Measurements from ENCODE around the gene SPOCK2. TPM values are rescaled to one million over a fixed set of nuclear protein-coding genes. Genes with fewer than 3 reads are reported as not detected.

SPOCK2 gene
- total and polyA plus RNA-seq, 2 donors (not counting 1 experiment from before 2014, with no cell fraction given), result 39.1 to 139 TPM

GRCh38 chr10:72031706-72032105, 56.6 kb downstream of the SPOCK2 start:
- CTCF ChIA-PET, result interaction anchor here (1.6 kb wide), 1 partner anchor 17 kb away, joined by 4 read pairs; no protein-coding TSS in a partner anchor
- DNase-seq (no peak), ATAC-seq (ENCODE audit: low read depth) (no peak)
- Histone ChIP-seq H2AFZ (ENCODE audit: insufficient read depth, low read depth, low read length, poor library complexity, severe bottlenecking) (no peak overlapping the region), H3K4me1 (ENCODE audit: control insufficient read depth in 2 of 2, insufficient read depth in 2 of 2, low read length in 2 of 2) (no peaks in the 10 kb centered on the region), H3K4me2 (replicated peaks; ENCODE audit: low read depth, low read length, poor library complexity, severe bottlenecking) (no peak overlapping the region), H3K27me3 (replicated peaks in 1 of 4; ENCODE audit: control extremely low read depth in 1 of 4, control insufficient read depth in 3 of 4, insufficient read depth in 4 of 4, low read length in 3 of 4) (peaks cover 0 to 19% (median 2%) of the 10 kb centered on the region in 4 experiments), H4K20me1 (ENCODE audit: control insufficient read depth, insufficient read depth, low read length, poor library complexity, severe bottlenecking) (no peaks in the 10 kb centered on the region), H3K27ac (ENCODE audit: low read length in 2 of 2) (no peak overlapping the region), H3K79me2 (ENCODE audit: control insufficient read depth, insufficient read depth, low read length) (no peaks in the 10 kb centered on the region), H3K4me3 (ENCODE audit: control extremely low read depth in 1 of 5, extremely low read depth in 1 of 5, insufficient read depth in 1 of 5, low read depth in 2 of 5, low read length in 4 of 5) (no peak overlapping the region), H3K9me3 (ENCODE audit: control extremely low read depth in 1 of 3, control insufficient read depth in 2 of 3, insufficient read depth in 1 of 3, low read length in 2 of 3) (no peaks in the 10 kb centered on the region), H3K36me3 (replicated peaks in 1 of 2; ENCODE audit: control extremely low read depth in 1 of 2, control insufficient read depth in 1 of 2, extremely low read depth in 1 of 2, insufficient read depth in 2 of 2, low read length in 1 of 2) (no peaks in the 10 kb centered on the region), H3K9ac (ENCODE audit: low read length) (no peak overlapping the region)
- no peaks in the 10 kb centered on the region for H3K9me3 Mint-ChIP-seq (ENCODE audit: insufficient read depth)
- 88% methylated on average over 10 of the region's 10 CpGs for WGBS (ENCODE audit: insufficient coverage)
- H3K27ac Mint-ChIP-seq, result no peak overlapping the region
- POLR2A ChIA-PET, result no interaction called here
- peaks cover 16% of the 10 kb centered on the region for H3K27me3 Mint-ChIP-seq
- no peaks in the 10 kb centered on the region for H3K4me1 Mint-ChIP-seq
- no peak for TF ChIP-seq EZH2 (IDR thresholded peaks at IDR 0.05; ENCODE audit: borderline replicate concordance, insufficient read depth, low read depth, low read length, poor library complexity, severe bottlenecking)
- TF ChIP-seq, protein P1, sequence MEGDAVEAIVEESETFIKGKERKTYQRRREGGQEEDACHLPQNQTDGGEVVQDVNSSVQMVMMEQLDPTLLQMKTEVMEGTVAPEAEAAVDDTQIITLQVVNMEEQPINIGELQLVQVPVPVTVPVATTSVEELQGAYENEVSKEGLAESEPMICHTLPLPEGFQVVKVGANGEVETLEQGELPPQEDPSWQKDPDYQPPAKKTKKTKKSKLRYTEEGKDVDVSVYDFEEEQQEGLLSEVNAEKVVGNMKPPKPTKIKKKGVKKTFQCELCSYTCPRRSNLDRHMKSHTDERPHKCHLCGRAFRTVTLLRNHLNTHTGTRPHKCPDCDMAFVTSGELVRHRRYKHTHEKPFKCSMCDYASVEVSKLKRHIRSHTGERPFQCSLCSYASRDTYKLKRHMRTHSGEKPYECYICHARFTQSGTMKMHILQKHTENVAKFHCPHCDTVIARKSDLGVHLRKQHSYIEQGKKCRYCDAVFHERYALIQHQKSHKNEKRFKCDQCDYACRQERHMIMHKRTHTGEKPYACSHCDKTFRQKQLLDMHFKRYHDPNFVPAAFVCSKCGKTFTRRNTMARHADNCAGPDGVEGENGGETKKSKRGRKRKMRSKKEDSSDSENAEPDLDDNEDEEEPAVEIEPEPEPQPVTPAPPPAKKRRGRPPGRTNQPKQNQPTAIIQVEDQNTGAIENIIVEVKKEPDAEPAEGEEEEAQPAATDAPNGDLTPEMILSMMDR (IDR thresholded peaks at IDR 0.05), result no peak
- intact Hi-C loops (cut with micrococcal nuclease), result no loop called here
- H3K4me3 Mint-ChIP-seq, result no peak overlapping the region

- H3K9me3 Mint-ChIP-seq (ENCODE audit: insufficient read depth), result no peaks in the 10 kb centered on the region
- Histone ChIP-seq H3K4me2 (replicated peaks; ENCODE audit: low read depth, low read length, poor library complexity, severe bottlenecking) (no peak overlapping the region), H3K9me3 (ENCODE audit: control extremely low read depth in 1 of 3, control insufficient read depth in 2 of 3, insufficient read depth in 1 of 3, low read length in 2 of 3) (no peaks in the 10 kb centered on the region), H3K27me3 (replicated peaks in 1 of 4; ENCODE audit: control extremely low read depth in 1 of 4, control insufficient read depth in 3 of 4, insufficient read depth in 4 of 4, low read length in 3 of 4) (peaks cover 0 to 19% (median 2%) of the 10 kb centered on the region in 4 experiments), H3K79me2 (ENCODE audit: control insufficient read depth, insufficient read depth, low read length) (no peaks in the 10 kb centered on the region), H3K4me3 (ENCODE audit: control extremely low read depth in 1 of 5, extremely low read depth in 1 of 5, insufficient read depth in 1 of 5, low read depth in 2 of 5, low read length in 4 of 5) (no peak overlapping the region), H3K4me1 (ENCODE audit: control insufficient read depth in 2 of 2, insufficient read depth in 2 of 2, low read length in 2 of 2) (no peaks in the 10 kb centered on the region), H3K27ac (ENCODE audit: low read length in 2 of 2) (no peak overlapping the region), H4K20me1 (ENCODE audit: control insufficient read depth, insufficient read depth, low read length, poor library complexity, severe bottlenecking) (no peaks in the 10 kb centered on the region), H3K9ac (ENCODE audit: low read length) (no peak overlapping the region), H2AFZ (ENCODE audit: insufficient read depth, low read depth, low read length, poor library complexity, severe bottlenecking) (no peak overlapping the region), H3K36me3 (replicated peaks in 1 of 2; ENCODE audit: control extremely low read depth in 1 of 2, control insufficient read depth in 1 of 2, extremely low read depth in 1 of 2, insufficient read depth in 2 of 2, low read length in 1 of 2) (no peaks in the 10 kb centered on the region)
- H3K4me3 Mint-ChIP-seq, result no peak overlapping the region
- DNase-seq (no peak), ATAC-seq (ENCODE audit: low read depth) (no peak)
- no peak overlapping the region for H3K27ac Mint-ChIP-seq
- ChIA-PET POLR2A (no interaction called here), CTCF (interaction anchor here (1.0 kb wide), 1 partner anchor 18 kb away, joined by 3 read pairs; no protein-coding TSS in a partner anchor)
- intact Hi-C loops (cut with micrococcal nuclease), result no loop called here
- TF ChIP-seq EZH2 (IDR thresholded peaks at IDR 0.05; ENCODE audit: borderline replicate concordance, insufficient read depth, low read depth, low read length, poor library complexity, severe bottlenecking), result no peak
- TF ChIP-seq, protein P1 (IDR thresholded peaks at IDR 0.05), result no peak
- WGBS (ENCODE audit: insufficient coverage), result 89% methylated on average over 13 of the region's 19 CpGs
- no peaks in the 10 kb centered on the region for H3K4me1 Mint-ChIP-seq
- H3K27me3 Mint-ChIP-seq, result peaks cover 19% of the 10 kb centered on the region
Observed at GRCh38 chr10:72030762-72031543, 57.4 kb downstream of the SPOCK2 start.

Data from B cell (primary cell).